Caki2 (cell line): ENCODE results near the gene POLR3A. TPM values are rescaled to one million over a fixed set of nuclear protein-coding genes. Genes with fewer than 3 reads are reported as not detected.
A peak's percentile ranks its signal among the peaks of the same experiment; 100 is the strongest.

Experiments
- DNase-seq: peaks from one replicate; pipeline ENCODE4 v3.0.0-alpha.2; 2015; ENCODE audit warnings: low read depth
- in situ Hi-C: cut with HindIII; loops from 2 replicates; pipeline ENCODE4 v1.10.0; 2016; ENCODE audit warnings: low sequenced_read_pairs, low pct_unique_long_range_greater_than_20kb, mixed read lengths
- total RNA-seq: library from RNA; depleted of rRNA; stranded (reverse); fragments of >200 nt; shearing (Covaris generic); gene quantifications from 2 replicates; pipeline ENCODE4 v1.2.3, GENCODE V29; 2014; ENCODE audit warnings: low replicate concordance

POLR3A gene
- total RNA-seq, 1 experiment from 2014 or later = 11.1 TPM

- no peak for DNase-seq
- in situ Hi-C loops = loop anchor here (10.0 kb wide), 1 partner anchor 75 kb away; no protein-coding TSS in a partner anchor
Measured at GRCh38 chr10:77940225-77940624, 89.1 kb downstream of the POLR3A start.

GRCh38 chr10:77939561-77940001, 89.7 kb downstream of the POLR3A start:
- DNase-seq = no peak
- in situ Hi-C loops = loop anchor here (10.0 kb wide), 1 partner anchor 75 kb away; no protein-coding TSS in a partner anchor

GRCh38 chr10:77936697-77937567, 92.4 kb downstream of the POLR3A start:
- in situ Hi-C loops = no loop called here
- DNase-seq = no peak

- DNase-seq = no peak
- in situ Hi-C loops = no loop called here
Measured at GRCh38 chr10:77932016-77932715, 97.1 kb downstream of the POLR3A start.

GRCh38 chr10:77927402-77928246, 101.7 kb downstream of the POLR3A start:
- in situ Hi-C loops = no loop called here
- no peak for DNase-seq

- peak; percentile 52 for DNase-seq
Measured at GRCh38 chr10:77926566-77927401, 102.5 kb downstream of the POLR3A start, which contains the start of gene DLG5. Gene DLG5 (minus strand): TSS chr10:77926755. CDS start chr10:77926520, 235 bp downstream.

GRCh38 chr10:77925795-77926565, 103.3 kb downstream of the POLR3A start:
- peak; percentile 56 for DNase-seq
- in situ Hi-C loops = no loop called here

More at GRCh38 chr10:77926566-77927401, 102.5 kb downstream of the POLR3A start, which contains the start of gene DLG5:
- in situ Hi-C loops = no loop called here

GRCh38 chr10:77925410-77925794, 103.9 kb downstream of the POLR3A start:
- in situ Hi-C loops = no loop called here

GRCh38 chr10:77922566-77923179, 106.6 kb downstream of the POLR3A start:
- DNase-seq = no peak
- in situ Hi-C loops = no loop called here

More at GRCh38 chr10:77925410-77925794, 103.9 kb downstream of the POLR3A start:
- no peak for DNase-seq

- DNase-seq = no peak
- in situ Hi-C loops = no loop called here
Measured at GRCh38 chr10:77922055-77922454, 107.3 kb downstream of the POLR3A start.

- DNase-seq = no peak
- in situ Hi-C loops = no loop called here
Measured at GRCh38 chr10:77921395-77921794, 107.9 kb downstream of the POLR3A start.

GRCh38 chr10:77920495-77920894, 108.8 kb downstream of the POLR3A start:
- no peak for DNase-seq
- in situ Hi-C loops = no loop called here

GRCh38 chr10:77919713-77920108, 109.6 kb downstream of the POLR3A start:
- in situ Hi-C loops = no loop called here
- DNase-seq = no peak
